Gastroesophageal sphincter (tissue), 3 donors: Measurements from ENCODE around the gene SNX14.

ENCODE experiments used
- CTCF ChIP-seq, 4 experiments: fragments of 200-600 bp in 2 of 4; fragments of 450-650 bp in 2 of 4; sonication (generic) in 1 of 4; IDR thresholded peaks; one replicate each; pipeline ENCODE4 v1.5.1; 2017 to 2019; ENCODE audit warnings: antibody characterized with exemption in 4 of 4, mild to moderate bottlenecking in 2 of 4, moderate library complexity in 2 of 4
- EP300 ChIP-seq: sonication (generic); formaldehyde crosslinking; IDR thresholded peaks from one replicate; pipeline ENCODE4 v1.6.1; 2017; ENCODE audit warnings: antibody characterized with exemption, mild to moderate bottlenecking
- POLR2A ChIP-seq, 2 donors: fragments of 450-650 bp; IDR thresholded peaks; one replicate each; pipeline ENCODE4 v1.6.1; 2017; ENCODE audit warnings: antibody characterized with exemption in 2 of 2, mild to moderate bottlenecking in 2 of 2, moderate library complexity in 1 of 2
- POLR2AphosphoS5 ChIP-seq: sonication (generic); formaldehyde crosslinking; IDR thresholded peaks from one replicate; pipeline ENCODE4 v1.6.1; 2017; ENCODE audit warnings: antibody characterized with exemption

GRCh38 chr6:85547719-85548118 lies 45.9 kb downstream of the SNX14 start:
- no peak for TF ChIP-seq POLR2A (IDR thresholded peaks at IDR 0.05)
- no peak for TF ChIP-seq EP300
- no peak for TF ChIP-seq CTCF (IDR thresholded peaks at IDR 0.05)
- TF ChIP-seq POLR2AphosphoS5, result no peak
